GM12892 (cell line): ENCODE data around the gene ZNF813.

Source experiments
- DNase-seq: peaks from one replicate; pipeline ENCODE4 v3.0.0; 2011; ENCODE audit not compliant: insufficient read length
- FAIRE-seq: peaks from 2 replicates; lab custom pipeline; 2011; peaks lifted over from hg19 to GRCh38; lab: Jason Lieb, UNC
- POLR2A ChIP-seq: IDR thresholded peaks from 2 replicates; pipeline ENCODE4 v1.6.1; 2011; ENCODE audit warnings: low read depth, low read length, control low read depth
- POLR2AphosphoS5 ChIP-seq: IDR thresholded peaks from 2 replicates; pipeline ENCODE4 v1.6.1; 2011; ENCODE audit warnings: low read depth, low read length, control low read depth
- TAF1 ChIP-seq: IDR thresholded peaks from 2 replicates; pipeline ENCODE4 v1.6.1; 2011; ENCODE audit warnings: low read depth, mild to moderate bottlenecking, control low read depth, low read length, borderline replicate concordance

Gene ZNF813

DNA sequence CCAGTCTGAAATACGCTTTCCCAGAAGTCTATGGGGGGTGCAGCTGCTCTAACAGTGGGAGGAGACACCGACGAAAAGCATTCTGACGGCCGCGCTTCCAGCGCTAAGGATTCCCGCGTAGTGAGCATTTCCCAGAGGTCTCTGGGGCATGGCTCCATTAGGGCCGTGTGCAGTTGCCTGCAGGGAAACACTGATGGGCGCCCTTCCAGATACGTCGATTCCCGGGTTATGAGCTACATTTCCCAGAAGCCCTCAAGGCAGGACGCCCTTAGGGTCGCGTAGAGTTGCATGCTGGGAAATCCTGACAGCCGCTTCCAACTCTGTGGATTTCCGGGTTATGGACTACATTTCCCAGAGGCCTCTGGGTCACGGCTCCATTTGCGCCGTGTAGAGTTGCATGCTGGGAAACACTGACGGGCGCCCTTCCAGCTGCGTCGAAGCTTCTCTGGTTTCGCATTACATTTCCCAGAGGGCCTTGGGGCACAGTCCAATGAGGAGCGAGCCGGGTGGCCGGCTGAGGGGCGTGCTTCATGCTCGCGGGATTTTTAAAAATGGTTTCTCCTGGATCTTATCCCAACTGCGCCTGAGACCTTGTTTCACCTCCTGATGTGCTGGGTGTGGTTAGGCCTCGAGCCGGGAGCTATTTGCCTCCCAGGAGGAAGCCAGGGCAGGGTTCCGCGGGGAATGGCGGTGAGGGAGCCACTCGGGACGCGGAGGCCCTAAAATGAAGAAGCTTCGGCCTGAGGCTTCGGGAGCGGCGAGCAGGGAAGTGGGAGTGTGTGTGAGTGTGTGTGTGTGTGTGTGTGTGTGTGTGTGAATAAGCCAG, 53.2 kb downstream of the ZNF813 start:
- FAIRE-seq (peak; percentile 74), DNase-seq (peak; percentile 66)
- TF ChIP-seq TAF1 (no peak), POLR2AphosphoS5 (no peak), POLR2A (no peak)

DNA sequence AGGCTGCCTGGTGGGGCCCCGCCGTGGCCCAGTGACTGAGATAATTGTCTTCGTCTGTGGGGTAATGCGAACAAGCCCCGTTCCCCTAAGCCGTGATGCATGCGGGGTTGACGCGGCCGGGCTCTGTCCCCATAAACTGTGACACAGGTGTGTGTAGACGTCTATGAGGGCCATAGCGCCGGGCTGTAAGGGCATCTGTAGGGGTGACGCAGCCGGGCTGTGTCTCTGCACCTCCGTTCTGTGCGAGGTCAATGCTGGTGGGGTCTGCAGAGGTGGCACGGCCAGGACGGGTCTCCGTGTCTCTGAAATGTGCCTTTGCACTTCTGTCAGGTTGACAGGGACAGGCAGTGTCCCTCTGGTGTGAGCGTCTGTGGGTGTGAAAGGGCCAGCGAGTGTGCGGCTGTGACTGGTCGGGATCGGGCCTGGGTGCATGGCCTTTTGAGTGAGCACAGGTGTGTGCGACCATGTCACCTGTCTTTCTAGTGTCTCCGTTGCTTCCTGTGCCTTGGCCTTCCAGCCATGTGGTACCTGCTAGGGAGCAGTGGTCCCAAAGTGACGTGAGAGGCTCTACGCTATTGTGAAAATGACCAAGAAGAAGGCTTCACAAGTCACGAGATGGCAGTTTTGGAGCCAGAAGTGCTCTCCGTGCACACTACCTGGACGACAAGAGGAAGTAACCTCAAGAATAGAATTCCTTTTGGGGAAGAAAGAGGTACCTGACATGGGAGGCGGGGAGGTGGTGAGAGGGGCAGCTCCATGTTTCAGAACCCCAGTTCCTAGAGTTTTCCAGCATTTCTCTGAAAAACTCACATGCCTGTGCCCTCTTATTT, 54.1 kb downstream of the ZNF813 start:
- no peak for TF ChIP-seq POLR2A
- TF ChIP-seq POLR2AphosphoS5 = no peak
- FAIRE-seq (no peak), DNase-seq (no peak)

DNA sequence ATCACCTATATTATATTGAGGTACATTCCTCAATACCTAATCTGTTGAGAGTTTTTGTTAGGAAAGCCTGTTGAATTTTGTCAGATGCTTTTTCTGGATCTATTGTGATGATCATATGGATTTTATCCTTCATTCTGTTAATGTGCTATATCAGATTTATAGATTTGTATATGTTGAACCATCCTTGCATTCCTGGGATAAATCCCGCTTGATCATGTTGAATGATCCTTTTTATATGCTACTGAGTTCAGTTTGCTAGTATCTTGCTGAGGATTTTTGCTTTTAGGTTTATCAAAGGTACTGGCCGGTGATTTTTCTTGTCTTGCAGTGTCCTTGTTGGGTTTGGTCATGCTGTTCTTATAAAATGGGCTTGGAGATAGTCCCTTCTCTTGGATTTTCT, 58.4 kb downstream of the ZNF813 start:
- no peak for FAIRE-seq
- DNase-seq = no peak
- no peak for TF ChIP-seq TAF1
- no peak for TF ChIP-seq POLR2AphosphoS5
- no peak for TF ChIP-seq POLR2A

DNA sequence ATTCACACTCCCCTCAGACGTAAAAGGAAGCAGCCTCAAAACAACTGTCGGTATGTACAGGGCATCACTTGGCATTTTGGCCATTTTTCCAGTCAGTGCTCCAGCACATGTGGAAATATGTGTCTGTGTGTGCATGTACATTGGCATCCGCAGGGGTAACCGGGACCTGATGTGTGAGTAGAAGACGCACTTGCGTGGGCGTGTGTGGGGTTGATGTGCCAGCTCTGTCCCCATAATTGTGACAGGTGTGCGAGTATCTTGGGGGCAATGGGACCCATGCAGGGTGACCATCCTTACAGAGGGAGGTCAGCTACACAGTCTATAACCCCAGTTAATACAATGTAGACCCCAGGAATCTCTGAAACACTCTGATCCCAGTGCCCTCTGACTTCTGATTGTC, 63.1 kb downstream of the ZNF813 start:
- no peak for TF ChIP-seq POLR2A
- TF ChIP-seq POLR2AphosphoS5 = no peak
- TF ChIP-seq TAF1 = no peak
- DNase-seq = no peak
- no peak for FAIRE-seq

DNA sequence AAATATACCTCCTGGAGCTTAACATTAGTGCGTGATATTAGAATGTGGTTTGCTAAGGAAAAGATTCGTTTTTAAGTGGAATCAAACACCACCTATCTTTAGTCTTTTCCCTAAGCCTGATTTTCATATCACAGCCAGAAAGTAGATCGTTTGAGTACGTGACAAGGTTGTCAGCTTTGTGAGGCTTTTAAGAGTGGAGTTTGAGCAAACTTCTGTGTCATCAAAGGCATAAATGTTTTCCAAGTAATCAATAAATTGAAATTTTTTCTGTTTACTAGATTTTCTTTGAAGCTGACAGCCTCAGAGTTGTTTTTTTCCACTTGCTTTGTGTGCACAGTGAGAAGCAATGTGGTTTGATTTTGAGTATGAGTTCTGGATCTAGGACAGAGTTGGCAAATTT, 63.9 kb downstream of the ZNF813 start:
- TF ChIP-seq POLR2AphosphoS5 (no peak), TAF1 (no peak), POLR2A (no peak)
- DNase-seq (no peak), FAIRE-seq (no peak)

DNA sequence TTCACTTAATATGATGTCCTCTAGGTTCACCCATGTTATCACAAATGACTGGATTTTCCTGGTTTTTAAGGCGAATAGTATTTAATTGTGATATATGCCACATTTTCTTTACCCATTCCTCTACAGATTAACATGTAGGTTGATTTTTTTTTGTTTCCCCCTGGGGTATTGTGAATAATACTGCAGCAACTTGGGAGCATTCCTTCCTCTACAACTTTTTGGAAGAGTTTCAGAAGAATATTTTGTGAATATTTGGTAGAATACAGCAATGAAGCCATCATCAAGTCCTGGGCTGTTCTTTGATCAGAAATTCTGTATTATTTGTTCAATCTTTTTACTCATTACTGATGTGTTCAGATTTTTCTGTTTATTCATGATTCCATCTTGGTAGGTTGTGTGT, 64.8 kb downstream of the ZNF813 start:
- TF ChIP-seq POLR2AphosphoS5 (no peak), TAF1 (no peak), POLR2A (no peak)
- FAIRE-seq = no peak
- no peak for DNase-seq

DNA sequence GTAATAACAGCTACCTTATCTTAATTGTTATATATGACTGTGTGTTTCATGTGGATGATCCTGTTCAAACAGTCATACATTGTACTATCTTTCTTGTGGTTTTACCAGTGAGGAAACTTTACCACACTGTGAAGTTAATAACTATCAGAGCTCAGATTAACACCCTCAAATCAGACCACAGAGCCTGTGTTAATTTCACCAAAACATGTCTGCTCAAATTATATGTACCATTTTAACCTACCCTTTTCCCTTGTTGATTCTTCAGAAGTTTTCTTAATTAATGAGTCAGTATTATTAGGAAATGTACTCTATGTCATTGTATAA, 68.7 kb downstream of the ZNF813 start:
- FAIRE-seq (no peak), DNase-seq (no peak)
- TF ChIP-seq POLR2AphosphoS5 = no peak
- no peak for TF ChIP-seq POLR2A
- TF ChIP-seq TAF1 = no peak

DNA sequence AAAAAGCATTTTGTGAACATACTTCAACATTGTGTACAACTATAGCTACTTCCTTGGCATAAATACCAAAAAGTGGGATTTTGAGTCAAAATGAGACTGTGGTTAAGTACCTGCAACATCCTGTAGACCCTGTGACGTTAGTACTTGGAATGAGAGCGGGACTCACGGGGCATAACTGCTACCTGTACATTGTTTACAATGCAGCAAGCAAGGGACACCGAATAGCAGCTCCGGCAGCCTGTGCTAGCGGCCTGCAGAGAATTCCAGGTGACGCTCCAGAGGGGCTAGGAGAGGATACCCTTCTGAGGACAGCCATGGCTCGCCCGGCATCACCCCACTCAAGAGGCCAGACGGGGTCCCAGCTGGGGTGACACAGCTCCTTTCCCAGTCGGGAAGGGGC, 69.6 kb downstream of the ZNF813 start:
- TF ChIP-seq POLR2A (no peak), POLR2AphosphoS5 (no peak), TAF1 (no peak)
- DNase-seq = no peak
- no peak for FAIRE-seq

DNA sequence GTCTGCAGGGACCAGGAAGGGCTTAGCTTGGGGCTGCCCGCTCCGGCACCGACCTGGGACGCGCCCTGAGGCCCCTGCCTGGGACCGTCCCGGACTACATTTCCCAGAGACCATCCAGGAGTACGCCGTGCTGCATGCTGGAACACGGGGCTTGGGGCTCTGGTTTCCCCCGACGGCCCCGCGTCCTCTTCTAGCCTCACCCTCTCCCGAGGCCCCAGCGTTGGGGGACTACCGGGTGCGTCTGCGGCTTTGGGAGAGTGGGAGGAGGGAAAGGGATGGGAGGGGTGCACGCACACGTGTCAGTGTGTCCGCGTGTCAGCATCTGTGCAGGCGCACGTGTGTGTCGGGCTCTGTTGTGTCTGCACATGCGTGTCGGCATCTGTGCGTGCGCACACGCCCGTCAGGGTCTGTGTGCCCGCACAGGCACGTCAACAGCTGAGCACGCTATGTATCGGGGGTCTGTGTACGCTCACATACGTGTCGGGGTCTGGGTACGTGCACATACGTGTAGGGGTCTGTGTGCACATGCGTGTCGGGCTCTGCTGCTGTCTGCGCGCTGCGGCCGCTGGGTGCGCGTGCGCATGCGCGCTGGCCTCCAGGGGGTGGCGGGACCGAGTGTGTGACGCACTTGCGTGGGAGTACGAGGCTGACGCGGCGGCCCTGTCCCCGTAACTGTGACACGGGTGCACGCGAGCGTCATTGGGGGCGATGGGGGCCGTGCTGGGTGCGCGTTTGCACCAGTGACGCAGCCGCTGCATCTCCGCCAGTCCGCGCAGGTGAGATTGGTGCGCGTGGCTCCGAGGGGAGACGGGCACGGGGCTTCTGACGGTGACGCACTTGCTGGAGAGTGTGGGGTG, 70.2 kb downstream of the ZNF813 start, which contains the start of gene ZNF331:
Gene ZNF331, plus strand, starts transcription at position 625 of the 857 bp plus-strand sequence. CDS start 31,232 bp downstream, outside the sequence.
- FAIRE-seq (peak; percentile 87), DNase-seq (peak; percentile 65)
- TF ChIP-seq POLR2A (peak; percentile 59; the same call in 1 of the 2 replicates), TAF1 (no peak), POLR2AphosphoS5 (peak; percentile 85)

DNA sequence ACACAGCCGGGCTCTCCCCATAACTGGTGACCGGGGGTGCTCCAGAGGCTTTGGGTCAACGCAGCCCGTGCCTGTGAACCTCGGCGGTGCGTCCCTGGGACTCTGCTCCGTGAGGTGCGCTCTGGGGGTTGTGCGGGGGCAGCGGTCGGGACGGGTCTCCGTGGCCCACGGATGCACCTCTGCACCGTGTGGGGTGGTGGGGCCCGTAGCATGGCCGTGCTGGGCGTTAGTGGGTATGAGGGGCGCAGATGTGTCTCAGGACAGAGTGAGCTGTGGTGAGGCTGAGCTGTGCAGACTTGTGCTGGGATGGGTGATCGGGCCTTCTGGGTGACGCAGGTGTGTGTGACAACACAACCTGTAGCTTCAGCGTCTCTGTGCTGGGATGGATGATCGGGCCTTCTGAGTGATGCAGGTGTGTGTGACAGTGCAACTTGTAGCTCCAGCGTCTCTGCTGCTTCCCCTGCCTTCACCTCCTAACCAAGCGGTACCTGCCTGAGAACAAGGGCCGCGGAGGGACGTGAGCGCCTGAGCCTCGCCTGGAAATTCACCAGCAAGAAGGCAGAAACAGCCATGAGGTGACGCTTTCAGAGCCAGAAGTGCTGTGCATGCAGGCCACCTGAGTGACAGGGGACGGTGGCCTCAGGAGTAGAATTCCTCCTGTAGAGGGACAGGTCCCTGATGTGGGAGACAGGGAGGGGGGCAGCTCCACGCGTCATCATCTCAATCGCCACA, 71.0 kb downstream of the ZNF813 start:
- DNase-seq (no peak), FAIRE-seq (peak; percentile 56)
- TF ChIP-seq POLR2AphosphoS5 (no peak), POLR2A (no peak), TAF1 (no peak)
